AG09309 (cell line): ENCODE measurements around the gene PRSS57.

Experiments
- DNase-seq: peaks from one replicate; pipeline ENCODE4 v3.0.0-alpha.2; 2010; ENCODE audit warnings: low read depth
- H3K4me3 ChIP-seq: 2 replicates; pipeline ENCODE4 v1.5.1; 2011; ENCODE audit warnings: mild to moderate bottlenecking, low read depth, low read length, moderate library complexity; ENCODE audit not compliant: control insufficient read depth
- CTCF ChIP-seq: IDR thresholded peaks from 2 replicates; pipeline ENCODE4 v1.5.1; 2011; ENCODE audit warnings: mild to moderate bottlenecking, low read depth, low read length, inconsistent platforms; ENCODE audit not compliant: insufficient read depth, control insufficient read depth; ENCODE audit errors: missing control alignments

PRSS57 gene

GRCh38 chr19:738509-739128 lies 43.4 kb upstream of the PRSS57 start:
- DNase-seq: no peak
- no peak overlapping the region for H3K4me3 ChIP-seq
- TF ChIP-seq CTCF: no peak

GRCh38 chr19:737591-738093 lies 42.4 kb upstream of the PRSS57 start:
- DNase-seq: no peak
- H3K4me3 ChIP-seq: no peak overlapping the region
- TF ChIP-seq CTCF: peak; percentile 68

DNA sequence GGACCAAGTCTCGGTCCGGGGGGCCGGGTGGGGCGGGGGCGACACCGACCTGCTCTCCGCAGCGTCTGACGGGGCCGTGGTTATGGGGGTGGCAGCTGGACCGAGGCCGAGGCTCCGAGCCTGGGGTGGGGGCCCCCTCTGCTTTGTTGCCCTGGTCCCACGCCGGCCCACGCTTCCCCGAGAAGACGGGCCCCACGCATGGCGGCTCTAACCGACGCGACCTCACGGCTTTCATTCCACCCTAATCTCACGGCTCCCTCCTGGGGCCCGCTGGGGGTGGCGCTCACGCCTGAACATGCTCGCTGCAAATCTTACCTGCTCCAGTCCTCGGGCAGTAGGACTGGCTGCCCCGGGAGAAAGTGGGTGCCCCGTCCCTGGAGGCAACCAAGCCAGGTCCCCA lies 40.9 kb upstream of the PRSS57 start:
- DNase-seq: no peak
- no peak for TF ChIP-seq CTCF

GRCh38 chr19:734716-735115 lies 39.5 kb upstream of the PRSS57 start:
- no peak for TF ChIP-seq CTCF
- no peak overlapping the region for H3K4me3 ChIP-seq
- DNase-seq: no peak

More for the DNA sequence above, 40.9 kb upstream of the PRSS57 start:
- H3K4me3 ChIP-seq: no peak overlapping the region

DNA sequence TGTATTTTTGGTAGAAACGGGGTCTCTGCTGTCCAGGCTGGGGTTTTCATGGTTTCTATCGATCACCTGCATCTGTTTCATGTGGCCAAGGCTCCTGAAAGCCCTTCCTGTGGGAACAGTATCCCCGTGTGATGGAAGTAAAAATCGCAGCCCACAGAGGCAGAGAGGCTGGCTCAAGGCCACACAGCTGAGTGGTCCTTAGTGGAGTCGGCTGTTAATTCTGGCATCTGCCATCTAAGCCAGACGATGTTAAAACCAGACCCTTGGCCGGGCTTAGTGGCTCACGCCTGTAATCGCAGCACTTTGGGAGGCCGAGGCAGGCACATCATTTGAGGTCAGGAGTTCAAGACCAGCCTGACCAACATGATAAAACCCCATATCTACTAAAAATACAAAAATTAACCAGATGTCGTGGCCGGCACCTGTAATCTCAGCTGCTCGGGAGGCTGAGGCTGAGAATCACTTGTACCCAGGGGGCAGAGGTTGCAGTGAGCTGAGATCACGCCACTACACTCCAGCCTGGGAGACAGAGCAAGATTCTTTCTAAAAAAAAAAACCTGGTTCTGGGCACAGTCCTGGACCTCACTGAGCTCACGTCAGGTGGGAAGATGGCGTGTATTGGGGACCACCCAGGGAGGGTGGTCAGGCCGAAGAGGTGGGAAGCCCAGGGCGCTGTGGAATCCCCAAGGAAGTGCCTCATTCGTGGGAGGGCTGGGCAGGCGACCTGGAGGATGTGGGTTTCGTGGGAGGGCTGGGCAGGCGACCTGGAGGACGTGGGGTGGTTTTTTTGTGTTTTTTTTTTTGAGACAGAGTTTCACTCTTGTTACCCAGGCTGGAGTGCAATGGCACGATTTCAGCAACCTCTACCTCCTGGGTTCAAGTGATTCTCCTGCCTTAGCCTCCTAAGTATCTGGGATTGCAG lies 37.2 kb upstream of the PRSS57 start:
- H3K4me3 ChIP-seq: no peak overlapping the region
- no peak for DNase-seq
- TF ChIP-seq CTCF: no peak

GRCh38 chr19:731000-731399 lies 35.7 kb upstream of the PRSS57 start:
- no peak for TF ChIP-seq CTCF
- DNase-seq: no peak
- H3K4me3 ChIP-seq: no peak overlapping the region
